ENCODE results near the gene CISH.

CISH gene

GRCh38 chr3:50563867-50564266 lies 47.7 kb downstream of the CISH start:
- peaks cover 2% of the 10 kb centered on the region; the same call in 1 of the 2 replicates for H4K20me1 ChIP-seq (ENCODE audit: insufficient read depth, low read length)
- no peaks in the 10 kb centered on the region for H3K9me3 ChIP-seq (ENCODE audit: insufficient read depth, low read length, severe bottlenecking)
- H3K36me3 ChIP-seq (ENCODE audit: insufficient read depth, low read length): no peaks in the 10 kb centered on the region
- H3K4me1 ChIP-seq (ENCODE audit: insufficient read depth, low read length): peaks cover 27% of the 10 kb centered on the region
- no peak overlapping the region for H2AFZ ChIP-seq (ENCODE audit: low read depth, low read length)
- H3K79me2 ChIP-seq (ENCODE audit: insufficient read depth, low read length): peaks cover 9% of the 10 kb centered on the region
- no peak overlapping the region for H3K27ac ChIP-seq (ENCODE audit: low read length)
- no peak for TF ChIP-seq CTCF (IDR thresholded peaks at IDR 0.05; ENCODE audit: borderline replicate concordance, extremely low read depth, low read length, poor library complexity, severe bottlenecking)
- TF ChIP-seq EZH2 (IDR thresholded peaks at IDR 0.05; ENCODE audit: borderline replicate concordance, low read depth, low read length, severe bottlenecking): no peak
- H3K4me2 ChIP-seq (ENCODE audit: insufficient read depth, low read length): no peak overlapping the region
- H3K4me3 ChIP-seq (ENCODE audit: low read depth in 1 of 2, low read length in 2 of 2): no peak overlapping the region
- DNase-seq: no peak
- H3K9ac ChIP-seq (ENCODE audit: low read depth, low read length): no peak overlapping the region
- ATAC-seq (ENCODE audit: insufficient read depth, low read depth): no peak
- no peaks in the 10 kb centered on the region for H3K27me3 ChIP-seq (ENCODE audit: insufficient read depth, low read length, poor library complexity)

GRCh38 chr3:50562861-50563260 lies 48.7 kb downstream of the CISH start:
- Histone ChIP-seq H3K9me3 (ENCODE audit: insufficient read depth, low read length, severe bottlenecking) (no peaks in the 10 kb centered on the region), H3K36me3 (ENCODE audit: insufficient read depth, low read length) (no peaks in the 10 kb centered on the region), H3K9ac (ENCODE audit: low read depth, low read length) (no peak overlapping the region), H4K20me1 (ENCODE audit: insufficient read depth, low read length) (peaks cover 2% of the 10 kb centered on the region; the same call in 1 of the 2 replicates), H3K4me1 (ENCODE audit: insufficient read depth, low read length) (peaks cover 17% of the 10 kb centered on the region), H3K27ac (ENCODE audit: low read length) (no peak overlapping the region), H3K4me2 (ENCODE audit: insufficient read depth, low read length) (no peak overlapping the region), H3K79me2 (ENCODE audit: insufficient read depth, low read length) (peaks cover 1% of the 10 kb centered on the region), H3K27me3 (ENCODE audit: insufficient read depth, low read length, poor library complexity) (no peaks in the 10 kb centered on the region), H3K4me3 (ENCODE audit: low read depth in 1 of 2, low read length in 2 of 2) (no peak overlapping the region), H2AFZ (ENCODE audit: low read depth, low read length) (no peak overlapping the region)
- DNase-seq (no peak), ATAC-seq (ENCODE audit: insufficient read depth, low read depth) (no peak)
- TF ChIP-seq CTCF (IDR thresholded peaks at IDR 0.05; ENCODE audit: borderline replicate concordance, extremely low read depth, low read length, poor library complexity, severe bottlenecking) (no peak), EZH2 (IDR thresholded peaks at IDR 0.05; ENCODE audit: borderline replicate concordance, low read depth, low read length, severe bottlenecking) (no peak)

GRCh38 chr3:50559702-50560101 lies 51.9 kb downstream of the CISH start:
- no peak overlapping the region for H3K27ac ChIP-seq (ENCODE audit: low read length)
- H3K36me3 ChIP-seq (ENCODE audit: insufficient read depth, low read length): no peaks in the 10 kb centered on the region
- H3K9me3 ChIP-seq (ENCODE audit: insufficient read depth, low read length, severe bottlenecking): no peaks in the 10 kb centered on the region
- H3K4me3 ChIP-seq (ENCODE audit: low read depth in 1 of 2, low read length in 2 of 2): no peak overlapping the region
- H3K4me1 ChIP-seq (ENCODE audit: insufficient read depth, low read length): no peaks in the 10 kb centered on the region
- H3K27me3 ChIP-seq (ENCODE audit: insufficient read depth, low read length, poor library complexity): no peaks in the 10 kb centered on the region
- ATAC-seq (ENCODE audit: insufficient read depth, low read depth) (no peak), DNase-seq (no peak)
- H3K9ac ChIP-seq (ENCODE audit: low read depth, low read length): no peak overlapping the region
- H3K79me2 ChIP-seq (ENCODE audit: insufficient read depth, low read length): no peaks in the 10 kb centered on the region
- no peaks in the 10 kb centered on the region; the same call in 1 of the 2 replicates for H4K20me1 ChIP-seq (ENCODE audit: insufficient read depth, low read length)
- TF ChIP-seq EZH2 (IDR thresholded peaks at IDR 0.05; ENCODE audit: borderline replicate concordance, low read depth, low read length, severe bottlenecking) (no peak), CTCF (IDR thresholded peaks at IDR 0.05; ENCODE audit: borderline replicate concordance, extremely low read depth, low read length, poor library complexity, severe bottlenecking) (no peak)
- H3K4me2 ChIP-seq (ENCODE audit: insufficient read depth, low read length): no peak overlapping the region
- no peak overlapping the region for H2AFZ ChIP-seq (ENCODE audit: low read depth, low read length)

- no peak overlapping the region for H3K4me3 ChIP-seq (ENCODE audit: low read depth in 1 of 2, low read length in 2 of 2)
- no peak overlapping the region for H3K9ac ChIP-seq (ENCODE audit: low read depth, low read length)
- H3K36me3 ChIP-seq (ENCODE audit: insufficient read depth, low read length): no peaks in the 10 kb centered on the region
- DNase-seq (no peak), ATAC-seq (ENCODE audit: insufficient read depth, low read depth) (no peak)
- no peaks in the 10 kb centered on the region for H3K4me1 ChIP-seq (ENCODE audit: insufficient read depth, low read length)
- no peaks in the 10 kb centered on the region for H3K27me3 ChIP-seq (ENCODE audit: insufficient read depth, low read length, poor library complexity)
- no peak overlapping the region for H3K27ac ChIP-seq (ENCODE audit: low read length)
- no peaks in the 10 kb centered on the region; the same call in 1 of the 2 replicates for H4K20me1 ChIP-seq (ENCODE audit: insufficient read depth, low read length)
- H3K9me3 ChIP-seq (ENCODE audit: insufficient read depth, low read length, severe bottlenecking): no peaks in the 10 kb centered on the region
- H2AFZ ChIP-seq (ENCODE audit: low read depth, low read length): no peak overlapping the region
- TF ChIP-seq EZH2 (IDR thresholded peaks at IDR 0.05; ENCODE audit: borderline replicate concordance, low read depth, low read length, severe bottlenecking) (no peak), CTCF (IDR thresholded peaks at IDR 0.05; ENCODE audit: borderline replicate concordance, extremely low read depth, low read length, poor library complexity, severe bottlenecking) (no peak)
- no peaks in the 10 kb centered on the region for H3K79me2 ChIP-seq (ENCODE audit: insufficient read depth, low read length)
- no peak overlapping the region for H3K4me2 ChIP-seq (ENCODE audit: insufficient read depth, low read length)
Observed at GRCh38 chr3:50557915-50558314, 53.7 kb downstream of the CISH start.
